GM12874 (cell line): ENCODE results near the gene CADM2.

ENCODE experiments used
- TF ChIP-seq, protein P1 (sequence below): IDR thresholded peaks from 2 replicates; pipeline ENCODE4 v1.5.1; 2011; ENCODE audit warnings: low read depth, mild to moderate bottlenecking, control low read depth, low read length, moderate library complexity; ENCODE audit not compliant: insufficient read depth

CADM2 gene

DNA sequence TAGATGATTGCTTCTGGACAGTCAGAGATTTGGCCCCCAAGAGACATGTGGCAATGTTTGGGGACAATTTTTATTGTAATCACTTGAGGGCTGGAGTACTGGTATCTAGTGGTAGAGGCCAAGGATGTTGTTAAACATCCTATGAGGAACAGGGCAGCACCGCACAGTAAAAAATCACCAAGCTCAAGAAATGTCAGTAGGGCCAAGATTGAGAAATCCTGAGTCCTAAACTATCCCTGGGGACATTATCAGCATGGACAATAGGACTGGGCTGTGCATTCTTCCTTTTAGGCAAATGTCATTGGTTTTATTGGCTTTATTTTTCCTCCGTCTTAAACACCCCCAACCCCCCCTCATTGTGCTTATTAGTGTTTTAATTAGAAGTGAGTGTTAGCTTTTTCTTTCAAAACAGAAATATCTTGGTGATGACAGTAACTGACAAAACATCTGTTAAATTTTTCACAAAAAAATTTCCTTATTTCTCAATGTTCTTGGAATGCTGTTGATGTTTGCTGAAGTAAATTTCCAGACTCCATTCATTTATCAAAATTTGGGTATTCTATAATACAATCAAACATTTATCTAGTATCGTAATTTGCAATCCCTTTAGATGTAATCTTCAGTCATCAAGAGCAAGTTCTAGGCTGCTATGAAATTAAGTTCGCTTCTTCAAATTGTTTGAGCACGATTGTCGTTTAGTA lies 1087.8 kb downstream of the CADM2 start:
- TF ChIP-seq, protein P1, sequence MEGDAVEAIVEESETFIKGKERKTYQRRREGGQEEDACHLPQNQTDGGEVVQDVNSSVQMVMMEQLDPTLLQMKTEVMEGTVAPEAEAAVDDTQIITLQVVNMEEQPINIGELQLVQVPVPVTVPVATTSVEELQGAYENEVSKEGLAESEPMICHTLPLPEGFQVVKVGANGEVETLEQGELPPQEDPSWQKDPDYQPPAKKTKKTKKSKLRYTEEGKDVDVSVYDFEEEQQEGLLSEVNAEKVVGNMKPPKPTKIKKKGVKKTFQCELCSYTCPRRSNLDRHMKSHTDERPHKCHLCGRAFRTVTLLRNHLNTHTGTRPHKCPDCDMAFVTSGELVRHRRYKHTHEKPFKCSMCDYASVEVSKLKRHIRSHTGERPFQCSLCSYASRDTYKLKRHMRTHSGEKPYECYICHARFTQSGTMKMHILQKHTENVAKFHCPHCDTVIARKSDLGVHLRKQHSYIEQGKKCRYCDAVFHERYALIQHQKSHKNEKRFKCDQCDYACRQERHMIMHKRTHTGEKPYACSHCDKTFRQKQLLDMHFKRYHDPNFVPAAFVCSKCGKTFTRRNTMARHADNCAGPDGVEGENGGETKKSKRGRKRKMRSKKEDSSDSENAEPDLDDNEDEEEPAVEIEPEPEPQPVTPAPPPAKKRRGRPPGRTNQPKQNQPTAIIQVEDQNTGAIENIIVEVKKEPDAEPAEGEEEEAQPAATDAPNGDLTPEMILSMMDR, result no peak

DNA sequence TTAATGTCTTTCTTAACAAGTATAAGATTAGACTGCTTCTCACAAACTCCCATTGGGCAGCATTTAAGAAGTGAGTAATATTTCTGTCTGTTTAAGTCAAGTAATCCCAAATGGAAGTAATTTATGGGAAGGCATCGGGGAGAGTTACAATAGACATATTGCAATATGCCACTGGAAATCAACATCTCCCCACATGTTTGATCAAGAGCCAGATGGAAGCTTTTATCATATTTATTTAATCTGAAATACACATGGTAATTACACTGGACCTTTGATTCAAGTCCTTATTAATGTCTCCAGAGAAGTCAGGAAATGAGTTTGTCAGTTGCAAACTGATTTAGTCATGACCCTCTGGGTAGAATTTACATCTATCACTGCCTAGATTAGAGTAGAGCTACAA lies 1088.4 kb downstream of the CADM2 start:
- TF ChIP-seq, protein P1, result no peak

DNA sequence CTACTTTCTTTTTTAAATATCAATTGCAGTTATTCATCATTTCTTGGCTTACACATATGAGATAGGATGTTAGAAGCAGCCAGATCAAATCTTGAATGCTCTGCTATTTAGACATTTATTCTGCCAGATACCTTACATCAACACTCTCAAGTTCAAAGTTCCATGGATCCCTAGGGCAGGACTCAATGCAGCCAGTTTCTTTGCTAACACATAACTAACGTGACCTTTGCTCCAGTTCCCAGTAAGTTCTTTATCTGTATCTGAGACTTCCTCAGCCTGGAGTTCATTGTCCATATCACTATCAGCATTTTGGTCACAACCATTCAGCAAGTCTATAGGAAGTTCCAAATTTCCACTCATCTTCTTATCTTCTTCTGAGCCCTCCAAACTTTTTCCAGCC lies 1092.3 kb downstream of the CADM2 start:
- TF ChIP-seq, protein P1, result no peak

GRCh38 chr3:86056032-86056431 lies 1097.2 kb downstream of the CADM2 start:
- TF ChIP-seq, protein P1, result no peak

GRCh38 chr3:86056962-86057361 lies 1098.2 kb downstream of the CADM2 start:
- TF ChIP-seq, protein P1, result no peak

GRCh38 chr3:86073799-86074198 lies 1115.0 kb downstream of the CADM2 start:
- TF ChIP-seq, protein P1, result no peak

- TF ChIP-seq, protein P1, result no peak
These were observed 1128.5 kb downstream of the CADM2 start for GRCh38 chr3:86087160-86087871.
